NCI-H1417 (cell line): ENCODE measurements around the gene NTNG1.

Experiments used
- DNase-seq, 3 experiments: peaks; one replicate each; lab custom pipeline; 2025; lab: John Stamatoyannopoulos, UW

Gene NTNG1

GRCh38 chr1:107327446-107327845 is 186.6 kb downstream of the NTNG1 start:
- DNase-seq = no peak

GRCh38 chr1:107328087-107328486 is 187.2 kb downstream of the NTNG1 start:
- peak in 2 of 3 experiments; percentile 5 to 77 for DNase-seq

DNA sequence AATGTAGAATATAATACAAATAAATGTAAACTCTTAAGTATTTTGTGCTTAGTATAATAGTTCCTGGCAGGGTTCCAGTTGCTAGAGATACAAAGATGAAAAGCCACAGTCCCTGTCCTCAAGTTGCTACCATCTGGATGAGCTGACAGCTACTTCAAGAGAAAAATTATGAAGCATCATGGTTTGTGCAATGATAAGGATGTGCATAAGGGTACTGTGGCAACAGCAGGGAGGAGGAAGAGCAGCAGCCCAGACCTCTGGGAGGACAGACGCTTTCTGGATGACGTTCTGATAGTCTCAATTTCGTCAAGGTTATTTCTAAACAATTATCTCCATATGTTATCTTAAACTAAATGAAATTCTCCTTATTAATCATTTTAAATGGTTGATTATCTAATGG is 198.9 kb downstream of the NTNG1 start:
- DNase-seq = peak in 2 of 3 experiments; percentile 14 to 18

GRCh38 chr1:107342316-107342715 is 201.5 kb downstream of the NTNG1 start:
- no peak for DNase-seq

GRCh38 chr1:107342768-107343167 is 201.9 kb downstream of the NTNG1 start:
- DNase-seq = no peak

DNA sequence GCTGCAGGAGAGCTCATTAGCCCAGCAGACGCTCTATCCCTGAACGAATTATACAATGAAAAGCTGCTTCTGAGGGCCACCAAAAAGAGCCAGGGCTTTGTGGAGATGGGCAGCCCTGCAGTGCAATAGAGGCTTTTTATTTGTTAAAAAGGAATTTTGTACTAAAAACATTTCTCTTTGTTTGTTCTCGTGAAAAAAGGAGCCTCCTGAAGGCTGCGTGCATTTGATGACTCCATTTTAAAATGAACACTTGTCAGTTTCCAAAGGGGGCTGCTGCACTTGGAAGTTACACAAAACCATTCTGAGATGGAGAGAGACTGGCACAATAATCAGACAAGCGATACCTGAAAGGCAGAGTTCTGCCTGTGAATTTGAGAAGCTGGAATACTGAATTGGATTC is 202.8 kb downstream of the NTNG1 start:
- DNase-seq = no peak

DNA sequence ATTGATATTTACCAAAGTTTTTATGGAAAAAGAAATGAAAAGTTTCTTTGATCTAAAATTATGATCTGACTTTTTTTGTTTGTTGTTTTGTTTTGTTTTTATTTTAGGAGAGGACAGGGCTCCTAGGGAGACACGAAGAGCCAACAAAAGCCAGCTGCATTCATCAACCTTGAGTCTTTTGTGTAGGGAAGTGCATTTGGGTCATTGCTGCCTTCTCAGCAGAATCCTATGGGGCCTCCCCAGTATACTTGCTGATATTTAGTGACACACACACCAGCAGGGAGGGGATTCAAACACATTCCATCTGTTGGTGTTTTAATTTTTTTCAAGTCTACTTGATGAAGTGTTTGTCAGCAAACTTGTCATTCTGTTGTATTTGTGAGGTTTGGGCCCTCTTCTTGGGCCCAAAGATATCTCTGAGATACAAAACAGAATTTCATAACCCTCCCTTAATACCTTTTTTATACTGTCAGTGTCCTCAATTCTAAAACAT is 203.5 kb downstream of the NTNG1 start:
- peak in 1 of 3 experiments; percentile 5 for DNase-seq

DNA sequence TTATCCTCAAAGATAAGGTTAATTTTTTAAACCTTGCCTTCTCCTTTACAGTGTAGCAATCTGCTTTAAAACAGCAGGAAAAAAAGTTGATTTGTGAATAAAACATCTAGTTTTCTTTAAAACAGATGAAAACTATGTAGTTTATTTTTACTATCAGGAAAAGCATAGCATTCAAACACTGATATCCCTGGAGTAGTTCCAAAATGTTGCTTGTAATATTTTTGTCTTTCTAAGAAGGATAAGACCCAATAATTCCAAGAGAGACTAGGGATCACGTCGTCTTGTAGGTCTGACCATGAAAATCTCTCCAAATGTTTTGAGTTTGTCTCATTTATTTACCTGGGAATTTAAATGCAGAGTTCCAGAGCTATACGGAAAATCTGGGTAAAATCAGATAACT is 204.0 kb downstream of the NTNG1 start:
- no peak for DNase-seq

DNA sequence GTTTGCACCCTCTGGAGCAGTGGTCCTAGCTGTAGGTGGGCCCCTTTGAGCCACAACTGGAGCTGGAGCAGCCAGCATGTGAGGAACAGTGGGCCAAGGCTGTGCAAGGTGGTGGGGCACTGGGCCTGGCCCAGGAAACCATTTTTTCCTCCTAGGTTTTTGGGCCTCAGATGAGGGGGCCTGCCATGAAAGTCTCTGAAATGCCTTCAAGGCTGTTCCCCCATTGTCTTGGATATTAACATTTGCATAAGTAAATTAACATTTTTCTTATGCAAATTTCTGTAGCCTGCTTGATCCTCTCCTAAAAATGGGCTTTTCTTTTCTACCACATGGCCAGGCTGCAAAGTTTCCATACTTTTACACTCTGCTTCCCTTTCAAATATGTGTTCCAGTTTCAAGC is 212.0 kb downstream of the NTNG1 start:
- no peak for DNase-seq

- no peak for DNase-seq
Measured at GRCh38 chr1:107357376-107357775, 216.5 kb downstream of the NTNG1 start.

DNA sequence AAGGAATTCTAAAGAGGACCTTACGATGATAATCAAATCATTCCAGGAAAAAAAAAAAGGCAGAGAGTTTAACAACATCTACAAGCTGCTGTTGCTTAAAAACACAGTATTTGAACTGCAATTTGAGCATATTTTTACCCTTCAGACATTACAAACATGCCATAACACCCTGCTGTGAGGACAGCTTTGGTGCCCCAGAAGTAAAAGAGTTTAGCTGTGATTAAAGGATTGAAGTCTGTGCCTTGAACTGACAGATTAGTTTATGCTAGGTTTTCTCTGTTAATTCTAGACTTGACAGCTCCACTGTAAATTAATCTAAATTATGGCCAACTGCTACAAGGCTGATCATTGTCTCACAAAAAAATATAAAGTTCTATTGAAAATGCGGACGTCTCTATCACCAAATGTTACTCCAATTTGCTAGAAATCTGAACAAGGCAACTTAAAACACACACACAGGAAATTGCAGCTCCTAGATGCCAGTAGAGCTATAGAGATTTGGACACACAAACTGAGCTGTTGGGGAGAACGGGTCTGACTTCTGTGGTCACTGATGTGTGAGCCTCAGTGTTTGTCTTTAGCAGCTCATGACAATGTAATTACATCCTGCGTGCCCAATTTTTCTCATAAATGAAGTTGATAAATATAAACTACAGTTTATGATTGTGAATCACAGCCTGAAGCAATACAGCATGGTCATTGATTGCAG is 217.9 kb downstream of the NTNG1 start:
- peak in 2 of 3 experiments; percentile 56 to 85 for DNase-seq

DNA sequence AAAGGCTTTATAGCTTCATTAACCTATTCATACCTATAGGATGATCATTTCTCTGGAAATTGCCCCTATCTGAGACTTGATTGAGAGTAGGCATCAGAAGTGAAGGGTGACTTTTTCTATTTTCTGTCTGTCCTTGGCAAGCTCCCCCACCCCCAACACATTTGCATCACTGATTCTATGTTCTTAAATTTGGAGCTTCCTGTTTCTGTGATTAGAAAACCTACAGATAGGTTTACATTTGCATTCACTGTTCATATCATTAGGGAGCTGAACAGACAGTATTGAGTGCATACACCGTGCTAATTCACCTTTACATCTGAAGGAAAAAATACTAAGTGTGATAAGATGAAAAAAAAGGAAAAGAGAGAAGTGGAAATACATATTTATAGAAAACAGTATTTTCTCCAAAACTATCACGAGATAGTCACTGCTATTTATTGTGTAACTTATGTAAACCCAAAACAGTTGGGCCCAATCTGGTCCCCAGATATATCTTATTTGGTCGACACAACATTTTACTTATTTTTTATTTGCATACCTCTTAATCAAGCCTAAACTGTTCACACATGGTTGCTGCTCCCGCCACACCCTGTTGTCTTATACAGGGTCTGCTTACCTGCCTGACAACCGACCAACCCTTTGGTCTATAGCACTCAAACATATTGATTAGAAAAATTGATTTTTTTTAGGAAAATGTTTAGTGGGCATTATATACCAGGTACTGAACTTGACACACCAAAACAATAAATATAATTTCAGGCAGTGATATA is 218.8 kb downstream of the NTNG1 start:
- DNase-seq = peak in 1 of 3 experiments; percentile 57

- peak in 2 of 3 experiments; percentile 5 to 18 for DNase-seq
Measured at GRCh38 chr1:107362468-107363140, 221.8 kb downstream of the NTNG1 start.

DNA sequence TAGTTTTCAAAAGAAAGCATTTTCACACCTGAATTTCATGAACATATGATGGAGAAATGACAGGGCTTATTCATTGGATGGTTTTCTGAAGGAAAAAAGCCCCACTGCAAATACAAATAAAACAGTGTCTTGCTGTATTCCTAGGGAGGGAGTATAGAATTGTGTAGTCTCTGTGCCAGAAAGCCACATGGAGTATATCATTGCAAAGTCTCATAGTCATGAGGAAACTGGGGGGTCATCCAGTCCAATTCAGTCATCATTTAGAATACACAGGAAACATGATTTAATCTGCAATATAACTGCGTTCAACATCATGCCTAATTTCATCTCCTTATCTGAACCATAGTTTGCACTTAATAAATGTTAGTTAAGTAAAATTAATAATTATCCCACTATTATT is 222.3 kb downstream of the NTNG1 start:
- DNase-seq = no peak

- peak in 2 of 3 experiments; percentile 44 to 88 for DNase-seq
Measured at GRCh38 chr1:107365527-107366240, 224.8 kb downstream of the NTNG1 start.

DNA sequence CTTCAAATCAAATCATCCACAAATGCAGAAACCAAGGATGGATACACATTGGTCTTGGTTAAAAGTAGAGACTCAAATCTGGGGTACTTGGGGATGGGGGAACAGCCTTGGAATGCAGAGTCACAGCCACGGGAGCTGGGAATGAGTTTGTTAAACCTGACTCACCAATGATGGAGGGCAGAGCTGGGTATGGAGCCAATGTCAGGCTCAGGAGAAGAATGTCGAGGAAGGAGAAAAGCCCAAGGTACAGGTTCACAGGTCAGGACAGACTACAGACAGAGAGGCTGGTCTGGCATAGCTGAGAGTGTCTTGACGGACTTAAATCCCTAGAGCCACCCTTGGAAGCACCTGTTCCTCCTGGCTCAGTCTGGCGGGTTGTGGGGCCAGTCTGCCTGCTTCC is 237.6 kb downstream of the NTNG1 start:
- DNase-seq = no peak

DNA sequence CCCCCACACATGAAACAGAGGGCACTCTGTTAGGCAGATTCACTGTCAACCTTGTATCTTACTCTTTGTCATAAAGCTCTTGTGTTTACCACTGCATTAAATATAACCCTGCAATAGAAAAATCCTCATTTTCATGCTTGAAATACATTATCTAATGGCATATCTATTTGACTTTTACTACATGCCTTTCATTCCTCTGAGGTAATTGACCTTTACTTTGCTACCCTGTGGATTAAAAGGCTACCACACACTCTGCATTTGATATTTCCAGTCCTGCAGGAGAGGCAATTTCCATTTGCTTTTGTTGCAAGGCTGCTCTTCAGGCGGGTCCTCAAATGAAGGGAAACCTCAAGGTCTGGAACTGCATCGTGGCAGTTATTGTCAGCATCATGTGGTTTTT is 238.0 kb downstream of the NTNG1 start:
- no peak for DNase-seq

- no peak for DNase-seq
Measured at GRCh38 chr1:107379826-107380225, 239.0 kb downstream of the NTNG1 start.

- no peak for DNase-seq
Measured at GRCh38 chr1:107389410-107390396, 248.9 kb downstream of the NTNG1 start.

- no peak for DNase-seq
Measured at GRCh38 chr1:107394301-107394700, 253.5 kb downstream of the NTNG1 start.

DNA sequence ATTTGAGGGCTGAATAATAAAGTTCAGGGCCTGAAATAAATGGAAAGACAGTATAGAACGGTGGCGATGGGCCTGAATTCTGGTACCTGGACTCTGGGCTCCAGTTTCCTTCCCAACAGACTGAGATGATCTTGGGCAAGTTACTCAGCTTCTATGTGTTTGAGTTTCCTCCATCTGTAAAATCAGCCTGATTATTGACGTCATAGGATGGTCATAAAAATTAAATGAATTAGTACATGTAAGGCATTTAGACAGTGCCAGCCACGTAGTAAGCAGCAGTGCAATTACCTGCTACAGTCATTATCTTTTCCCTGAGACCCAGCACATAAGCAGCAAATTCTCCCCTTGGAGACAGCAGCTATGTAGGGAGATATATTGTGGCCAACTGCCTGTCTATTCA is 260.9 kb downstream of the NTNG1 start:
- no peak for DNase-seq
